HepG2 (cell line): ENCODE measurements around the gene PPARA. TPM values are rescaled to one million over a fixed set of nuclear protein-coding genes. Genes with fewer than 3 reads are reported as not detected.

Source experiments
- ATAC-seq: fragments of 200-7000 bp; cut with Tn5 transposase; 3 replicates; pipeline ENCODE4 v1.9.1; 2020; ENCODE audit warnings: mild to moderate bottlenecking, moderate library complexity
- BruUV-seq: library from RNA; stranded (reverse); fragments of 400-500 nt; replicated peaks from 2 replicates; lab custom pipeline; 2021; lab: Mats Ljungman, UMichigan
- CTCF ChIA-PET: fragments of 300-600 bp; formaldehyde crosslinking; extraction: SDS; loops from one replicate; lab custom pipeline; 2021; ENCODE audit warnings: low total read pairs, inconsistent platforms, low intra/inter-chr PET ratio; lab: Yijun Ruan, JAX
- POLR2A ChIA-PET: fragments of 350-600 bp; sonication (Branson Sonifier 250); formaldehyde crosslinking; loops from one replicate; lab custom pipeline; 2020; ENCODE audit warnings: antibody characterized with exemption, inconsistent platforms; lab: Yijun Ruan, JAX
- DNase-seq: peaks from one replicate; pipeline ENCODE4 v3.0.0-alpha.2; 2015; ENCODE audit warnings: low spot score
- FAIRE-seq: peaks from 3 replicates; lab custom pipeline; 2011; peaks lifted over from hg19 to GRCh38; lab: Jason Lieb, UNC
- H2AFZ ChIP-seq: one replicate; pipeline ENCODE4 v1.6.1; 2011; ENCODE audit warnings: low read length, inconsistent platforms
- H3K27ac ChIP-seq: fragments of 300-600 bp; 3 replicates; pipeline ENCODE4 v1.8.0; 2011; ENCODE audit warnings: mixed run types, mild to moderate bottlenecking, mixed read lengths, low read length, inconsistent platforms; ENCODE audit not compliant: insufficient read depth; ENCODE audit errors: extremely low read length
- H3K27me3 ChIP-seq, 2 experiments: fragments of 200-600 bp in 1 of 2; 2 replicates in 1 of 2; 3 replicates in 1 of 2; pipeline versions ENCODE4 v1.6.0 to v1.8.0; 2011; ENCODE audit warnings: low read length in 2 of 2, mild to moderate bottlenecking in 2 of 2, moderate library complexity in 2 of 2, inconsistent platforms in 1 of 2; ENCODE audit not compliant: insufficient read depth in 2 of 2, control insufficient read depth in 1 of 2
- H3K36me3 ChIP-seq, 2 experiments: fragments of 200-600 bp in 1 of 2; replicated peaks in 1 of 2; 2 replicates in 1 of 2; 3 replicates in 1 of 2; pipeline versions ENCODE4 v1.5.1 to v1.8.0; 2011; ENCODE audit warnings: low read length in 2 of 2, inconsistent platforms in 1 of 2; ENCODE audit not compliant: insufficient read depth in 2 of 2, control insufficient read depth in 1 of 2
- H3K4me1 ChIP-seq: 2 replicates; pipeline ENCODE4 v1.5.1; 2012; ENCODE audit warnings: low read length, inconsistent platforms; ENCODE audit not compliant: insufficient read depth
- H3K4me2 ChIP-seq: 2 replicates; pipeline ENCODE4 v1.6.0; 2011; ENCODE audit warnings: low read depth, low read length, inconsistent platforms
- H3K4me3 ChIP-seq, 3 experiments: fragments of 200-600 bp in 1 of 3; sonication (generic), shearing (Covaris generic) in 1 of 3; replicated peaks in 1 of 3; 2 replicates each; pipeline ENCODE4 v1.5.1; 2011 to 2016; ENCODE audit warnings: low read length in 3 of 3, inconsistent platforms in 2 of 3, low read depth in 2 of 3, mild to moderate bottlenecking in 2 of 3, control low read depth in 1 of 3, mixed read lengths in 1 of 3; ENCODE audit not compliant: insufficient read depth in 1 of 3
- H3K79me2 ChIP-seq: one replicate; pipeline ENCODE4 v1.6.1; 2011; ENCODE audit warnings: low read length, inconsistent platforms; ENCODE audit not compliant: insufficient read depth
- H3K9ac ChIP-seq: 2 replicates; pipeline ENCODE4 v1.6.0; 2011; ENCODE audit warnings: mild to moderate bottlenecking, low read depth, low read length, inconsistent platforms; ENCODE audit not compliant: insufficient read depth
- H3K9me3 ChIP-seq: 2 replicates; pipeline ENCODE4 v1.5.1; 2012; ENCODE audit warnings: mild to moderate bottlenecking, low read length
- H4K20me1 ChIP-seq: 2 replicates; pipeline ENCODE4 v1.6.0; 2011; ENCODE audit warnings: inconsistent platforms, mild to moderate bottlenecking, low read length, moderate library complexity; ENCODE audit not compliant: insufficient read depth
- GABPB1 ChIP-seq: IDR thresholded peaks from 2 replicates; pipeline ENCODE4 v1.6.1; 2016; ENCODE audit warnings: mild to moderate bottlenecking, missing genetic modification reagents, moderate library complexity, missing compliant biosample characterization
- HDAC1 ChIP-seq: sonication (generic); formaldehyde crosslinking; IDR thresholded peaks from 2 replicates; pipeline ENCODE4 v1.5.1; 2020; ENCODE audit warnings: mild to moderate bottlenecking, missing genetic modification reagents
- HES4 ChIP-seq: sonication (generic); formaldehyde crosslinking; IDR thresholded peaks from 2 replicates; pipeline ENCODE4 v1.9.0; 2021; ENCODE audit warnings: mild to moderate bottlenecking, missing genetic modification reagents, borderline replicate concordance
- HNF1A ChIP-seq, 2 experiments: sonication (generic) in 1 of 2; formaldehyde crosslinking in 1 of 2; IDR thresholded peaks; 2 replicates each; pipeline versions ENCODE4 v1.4.0 to v1.6.1; 2016 to 2020; ENCODE audit warnings: borderline replicate concordance in 1 of 2, low read depth in 1 of 2, mild to moderate bottlenecking in 1 of 2, missing genetic modification reagents in 1 of 2
- IRF1 ChIP-seq: sonication (generic); formaldehyde crosslinking; IDR thresholded peaks from 2 replicates; pipeline ENCODE4 v1.4.0; 2020; ENCODE audit warnings: low read depth, mild to moderate bottlenecking, missing genetic modification reagents
- PAWR ChIP-seq: sonication (generic); formaldehyde crosslinking; IDR thresholded peaks from 2 replicates; pipeline ENCODE4 v1.4.0; 2020; ENCODE audit warnings: missing genetic modification reagents, mild to moderate bottlenecking, borderline replicate concordance
- PHB2 ChIP-seq: fragments of 450-650 bp; IDR thresholded peaks from 2 replicates; pipeline ENCODE4 v1.6.1; 2018; ENCODE audit not compliant: partially characterized antibody
- PPARG ChIP-seq: conservative IDR thresholded peaks from 2 replicates; pipeline ENCODE4 v1.6.1; 2016; ENCODE audit warnings: missing biosample characterization, missing genetic modification reagents
- THAP8 ChIP-seq: sonication (generic); formaldehyde crosslinking; IDR thresholded peaks from 2 replicates; pipeline ENCODE4 v1.5.1; 2020; ENCODE audit warnings: missing genetic modification reagents, mild to moderate bottlenecking, borderline replicate concordance
- WIZ ChIP-seq: sonication (generic); formaldehyde crosslinking; IDR thresholded peaks from 2 replicates; pipeline ENCODE4 v1.5.1; 2020; ENCODE audit warnings: mild to moderate bottlenecking, missing genetic modification reagents
- ZBTB14 ChIP-seq: sonication (generic); formaldehyde crosslinking; IDR thresholded peaks from 2 replicates; pipeline ENCODE4 v1.4.0; 2020; ENCODE audit warnings: missing genetic modification reagents
- ZBTB33 ChIP-seq: sonication (generic); formaldehyde crosslinking; IDR thresholded peaks from 2 replicates; pipeline ENCODE4 v1.4.0; 2020; ENCODE audit warnings: missing genetic modification reagents
- ZFP62 ChIP-seq: sonication (generic); formaldehyde crosslinking; IDR thresholded peaks from 2 replicates; pipeline ENCODE4 v1.4.0; 2020; ENCODE audit warnings: missing genetic modification reagents
- ZNF207 ChIP-seq: fragments of 450-650 bp; IDR thresholded peaks from 2 replicates; pipeline ENCODE4 v1.6.1; 2016; ENCODE audit warnings: antibody characterized with exemption, borderline replicate concordance
- ZNF546 ChIP-seq: sonication (generic); formaldehyde crosslinking; conservative IDR thresholded peaks from 2 replicates; pipeline ENCODE4 v1.8.1; 2023; ENCODE audit warnings: mild to moderate bottlenecking, missing genetic modification reagents
- WGBS: methylation state at CpG from one replicate; pipeline ENCODE4 v1.1.6; 2017; ENCODE audit warnings: low lambda C conversion rate; 5-methylcytosine and 5-hydroxymethylcytosine counted together
- in situ Hi-C: cut with HindIII; loops from 2 replicates; pipeline ENCODE4 v1.10.0; 2017; ENCODE audit warnings: low pct_unique_long_range_greater_than_20kb; ENCODE audit not compliant: extremely low pct_ligation_motif_present
- intact Hi-C: fragments of 100-400 bp; cut with micrococcal nuclease; formaldehyde crosslinking; loops from one replicate; pipeline ENCODE4 v1.10.0; 2022; ENCODE audit not compliant: unreplicated experiment
- polyA plus RNA-seq, 8 experiments: library from polyadenylated mRNA; depleted of rRNA in 3 of 8; stranded (reverse) in 7 of 8; unstranded in 1 of 8; fragments of >200 nt; fragmentation: Illumina TruSeq in 4 of 8; extraction: Trizol in 4 of 8; gene quantifications; 2 replicates each; pipeline versions ENCODE4 v1.2.1 to v1.2.3, GENCODE V29; 2011 to 2016; ENCODE audit warnings: low read depth in 4 of 8, missing spikeins in 1 of 8, mixed read lengths in 1 of 8; ENCODE audit not compliant: insufficient read depth in 1 of 8
- total RNA-seq, 5 experiments: library from RNA; depleted of rRNA; stranded (reverse); fragments of >200 nt; fragmentation: Illumina TruSeq; extraction: Trizol; gene quantifications; 2 replicates each; pipeline ENCODE4 v1.2.3, GENCODE V29; 2016; ENCODE audit warnings: low read depth in 1 of 5

Gene PPARA
- total and polyA plus RNA-seq, 2 of the 13 experiments (the other 11 are each of a cell fraction or from before 2014, with no cell fraction given): 18.2 to 24.7 TPM

GRCh38 chr22:46143491-46144147 lies 6.7 kb upstream of the PPARA start:
- H3K79me2 ChIP-seq: no peaks in the 10 kb centered on the region
- H2AFZ ChIP-seq: no peak overlapping the region
- in situ Hi-C loops: loop anchor here (25.0 kb wide), 1 partner anchor 394 kb away; the partner anchor contains the start of gene CELSR1
- POLR2A ChIA-PET: interaction anchor here (0.8 kb wide), 1 partner anchor 11 kb away, joined by 3 read pairs; no protein-coding TSS in a partner anchor
- intact Hi-C loops: no loop called here
- WGBS: 50% methylated on average over 8 of the region's 8 CpGs
- H4K20me1 ChIP-seq: no peaks in the 10 kb centered on the region
- ATAC-seq (no peak), DNase-seq (no peak), FAIRE-seq (no peak)
- H3K4me3 ChIP-seq: no peak overlapping the region
- no peaks in the 10 kb centered on the region for H3K36me3 ChIP-seq
- H3K9me3 ChIP-seq: no peaks in the 10 kb centered on the region
- peaks cover 72% of the 10 kb centered on the region for H3K4me1 ChIP-seq
- H3K4me2 ChIP-seq: no peak overlapping the region
- no peaks in the 10 kb centered on the region for H3K27me3 ChIP-seq
- no TSS peak for BruUV-seq
- no peak overlapping the region for H3K9ac ChIP-seq
- no peak overlapping the region for H3K27ac ChIP-seq
- CTCF ChIA-PET: no interaction called here
- no peak for TF ChIP-seq PAWR (CRISPR knock-in tag)
- TF ChIP-seq WIZ (CRISPR knock-in tag): no peak
- no peak for TF ChIP-seq ZBTB14 (CRISPR knock-in tag)
- TF ChIP-seq THAP8: no peak
- TF ChIP-seq ZNF207: no peak
- TF ChIP-seq HNF1A (IDR thresholded peaks at IDR 0.05; ENCODE audit: low read depth): no peak
- no peak for TF ChIP-seq HNF1A (CRISPR knock-in tag; IDR thresholded peaks at IDR 0.05; ENCODE audit: borderline replicate concordance)
- no peak for TF ChIP-seq HDAC1 (CRISPR knock-in tag)
- TF ChIP-seq ZFP62 (CRISPR knock-in tag): no peak
- TF ChIP-seq ZBTB33 (CRISPR knock-in tag): no peak
- TF ChIP-seq ZNF546 (CRISPR knock-in tag): no peak
- TF ChIP-seq HES4: no peak
- no peak for TF ChIP-seq GABPB1 (CRISPR knock-in tag)
- TF ChIP-seq PPARG (CRISPR knock-in tag): no peak
- TF ChIP-seq IRF1 (CRISPR knock-in tag): no peak
- no peak for TF ChIP-seq PHB2
